Measurements from ENCODE around the gene GJB3. TPM values are rescaled to one million over a fixed set of nuclear protein-coding genes. Genes with fewer than 3 reads are reported as not detected.
"Not testable (repeated sequence)": the region's sequence is repeated elsewhere in the genome, so short reads cannot be mapped to it uniquely, and the experiment has no call there.

GJB3 gene
- polyA plus RNA-seq, 6 donors from 2014 or later, result not detected

DNA sequence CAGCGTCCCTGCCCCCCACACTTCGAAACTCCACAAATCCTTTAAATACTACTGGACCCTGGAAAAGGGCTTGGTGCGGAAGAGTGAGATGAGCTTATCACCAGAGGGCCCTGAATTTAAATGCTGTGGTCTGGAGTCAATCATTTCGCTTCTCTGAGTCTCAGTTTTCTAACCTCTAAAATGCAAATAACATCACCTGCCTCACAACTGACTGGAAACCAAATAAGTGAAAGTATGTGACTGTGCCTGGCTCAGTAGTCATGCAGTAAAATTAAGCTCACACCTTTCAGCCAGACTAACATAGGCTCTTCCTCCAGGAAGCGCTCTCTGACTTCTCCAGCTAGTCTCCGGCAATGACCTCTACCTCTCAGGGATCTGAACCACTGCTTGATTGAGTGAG lies 16.0 kb downstream of the GJB3 start:
- ATAC-seq (ENCODE audit: low read depth in 2 of 2) (no peak), DNase-seq (no peak)
- Mint-ChIP-seq H3K27ac (peak overlapping the region in 1 of 6 donors; percentile 59), H3K27me3 (peaks cover 6 to 11% (median 10%) of the 10 kb centered on the region in 3 donors), H3K4me1 (peaks cover 5 to 11% (median 7%) of the 10 kb centered on the region in 3 donors), H3K9me3 (no peaks in the 10 kb centered on the region), H3K36me3 (no peaks in the 10 kb centered on the region), H3K4me3 (no peak overlapping the region)

DNA sequence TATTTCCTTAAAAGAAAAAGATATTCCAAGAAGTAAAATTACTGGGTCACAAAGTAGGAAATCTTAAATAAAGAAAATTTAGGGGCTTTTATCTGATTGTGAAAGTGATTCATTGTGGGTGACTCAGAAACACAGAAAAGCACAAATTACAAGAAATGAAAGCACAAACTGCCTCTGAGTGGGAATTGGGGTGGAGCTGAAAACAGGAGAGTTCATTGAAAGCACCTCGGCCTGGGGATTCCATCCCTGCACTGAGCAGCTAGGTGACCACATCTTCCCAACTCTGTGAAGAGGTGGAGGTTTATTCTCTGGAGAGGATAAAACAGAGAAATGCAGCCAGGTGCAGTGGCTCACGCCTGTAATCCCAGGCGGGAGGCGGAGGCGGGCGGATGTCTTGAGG lies 19.2 kb downstream of the GJB3 start:
- H3K36me3 Mint-ChIP-seq, result peaks cover 0 to 10% of the 10 kb centered on the region in 2 donors
- H3K9me3 Mint-ChIP-seq, result peaks cover 0 to 11% (median 3%) of the 10 kb centered on the region in 7 donors
- ATAC-seq (ENCODE audit: low read depth in 2 of 2), result no peak
- H3K27ac Mint-ChIP-seq, result peak overlapping the region in 2 of 6 donors; percentile 8 to 42
- no peak for DNase-seq
- peaks cover 0 to 8% (median 0%) of the 10 kb centered on the region in 3 donors for H3K27me3 Mint-ChIP-seq
- no peak overlapping the region for H3K4me3 Mint-ChIP-seq
- no peaks in the 10 kb centered on the region for H3K4me1 Mint-ChIP-seq

DNA sequence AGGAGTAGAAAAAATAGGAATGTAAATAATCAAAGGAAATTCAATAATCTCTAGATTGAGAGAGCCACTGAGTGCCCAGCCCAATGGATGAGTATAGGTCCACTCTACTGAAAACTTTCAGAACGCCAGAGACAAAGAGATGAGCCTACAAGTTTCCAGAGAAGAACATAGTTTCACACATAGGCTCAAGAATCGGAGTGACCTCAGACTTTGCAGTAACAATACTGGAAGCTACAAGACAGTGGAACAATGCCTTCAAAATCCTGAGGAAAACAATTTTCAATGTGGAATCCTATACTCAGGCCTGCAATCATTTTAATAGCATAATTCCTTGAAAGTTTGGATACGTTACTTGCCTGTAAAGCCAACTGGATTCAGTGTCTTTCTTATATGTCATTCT lies 22.8 kb downstream of the GJB3 start:
- peaks cover 0 to 17% of the 10 kb centered on the region in 2 donors for H3K36me3 Mint-ChIP-seq
- DNase-seq (no peak), ATAC-seq (ENCODE audit: low read depth in 2 of 2) (no peak)
- no peak overlapping the region for H3K4me3 Mint-ChIP-seq
- no peaks in the 10 kb centered on the region for H3K4me1 Mint-ChIP-seq
- peaks cover 0 to 11% (median 3%) of the 10 kb centered on the region in 7 donors for H3K9me3 Mint-ChIP-seq
- no peaks in the 10 kb centered on the region for H3K27me3 Mint-ChIP-seq
- no peak overlapping the region for H3K27ac Mint-ChIP-seq

DNA sequence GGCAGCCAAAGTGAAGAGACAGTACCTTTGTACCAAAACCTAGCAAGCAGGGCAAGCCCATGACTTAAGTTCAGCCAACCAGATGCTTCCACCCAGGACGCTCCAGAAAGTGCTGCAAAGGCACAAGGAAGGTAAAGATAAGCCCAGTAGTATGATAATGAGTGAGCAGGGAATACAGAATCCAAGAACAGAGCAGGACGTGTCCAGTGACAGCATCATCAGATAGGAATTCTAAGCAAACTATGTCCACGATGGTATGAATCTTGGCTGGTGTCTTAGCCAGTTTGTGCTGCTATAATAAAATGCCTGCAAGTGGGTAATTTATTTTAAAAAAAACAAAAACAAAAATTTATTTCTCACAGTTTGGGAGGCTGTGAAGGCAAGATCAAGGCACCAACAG lies 25.4 kb downstream of the GJB3 start:
- H3K4me1 Mint-ChIP-seq, result peaks cover 0 to 12% (median 5%) of the 10 kb centered on the region in 3 donors

DNA sequence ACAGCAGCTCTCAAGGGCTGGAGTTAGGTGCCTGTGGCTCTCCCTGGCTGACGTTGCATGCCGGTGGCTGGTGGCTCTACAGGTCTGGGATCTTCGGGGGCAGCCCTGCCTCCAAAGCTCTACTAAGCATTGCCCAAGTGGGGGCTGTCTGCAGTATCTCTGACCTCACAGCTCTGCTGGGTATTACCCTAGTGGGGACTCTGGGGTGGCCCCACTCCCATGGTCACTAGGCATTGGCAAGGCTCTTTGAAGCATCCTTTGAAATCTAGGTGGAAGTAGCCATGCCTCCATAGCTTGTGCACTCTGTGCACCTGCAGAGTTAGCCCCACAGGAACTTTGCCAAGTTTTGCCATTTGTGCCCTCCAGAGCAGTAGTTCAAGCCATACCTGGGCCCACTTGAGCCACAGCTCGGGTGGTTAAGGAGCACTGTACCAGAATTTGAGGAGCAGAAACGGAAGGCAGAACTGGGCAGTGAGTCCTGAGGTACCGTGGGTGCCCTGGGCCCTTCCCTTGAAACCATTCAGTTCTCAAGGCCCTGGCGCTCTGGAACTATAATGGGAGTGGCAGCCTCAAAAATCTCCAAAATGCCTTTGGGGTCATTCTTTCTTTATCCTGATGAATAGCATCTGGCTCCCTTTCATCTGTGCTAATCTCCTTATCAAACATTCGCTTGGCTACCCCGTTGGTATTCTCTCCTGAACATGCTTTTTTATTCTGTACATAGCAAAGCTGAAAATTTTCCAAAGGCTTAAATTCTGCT lies 27.2 kb downstream of the GJB3 start:
- DNase-seq (no peak), ATAC-seq (ENCODE audit: low read depth in 2 of 2) (no peak)
- H3K27me3 Mint-ChIP-seq, result peaks cover 0 to 6% (median 0%) of the 10 kb centered on the region in 3 donors
- no peak overlapping the region for H3K27ac Mint-ChIP-seq
- H3K4me3 Mint-ChIP-seq, result no peak overlapping the region
- H3K36me3 Mint-ChIP-seq, result peaks cover 12 to 17% of the 10 kb centered on the region in 2 donors
- peaks cover 4 to 14% (median 8%) of the 10 kb centered on the region in 7 donors for H3K9me3 Mint-ChIP-seq
- H3K4me1 Mint-ChIP-seq, result peaks cover 0 to 12% (median 5%) of the 10 kb centered on the region in 3 donors

More for the DNA sequence above, 25.4 kb downstream of the GJB3 start:
- H3K36me3 Mint-ChIP-seq, result peaks cover 12 to 17% of the 10 kb centered on the region in 2 donors
- no peak for ATAC-seq (ENCODE audit: low read depth in 2 of 2)
- DNase-seq, result no peak
- peak overlapping the region in 1 of 6 donors; percentile 64 for H3K27ac Mint-ChIP-seq
- no peak overlapping the region for H3K4me3 Mint-ChIP-seq
- H3K27me3 Mint-ChIP-seq, result peaks cover 0 to 6% (median 0%) of the 10 kb centered on the region in 3 donors
- H3K9me3 Mint-ChIP-seq, result peaks cover 4 to 17% (median 8%) of the 10 kb centered on the region in 7 donors

DNA sequence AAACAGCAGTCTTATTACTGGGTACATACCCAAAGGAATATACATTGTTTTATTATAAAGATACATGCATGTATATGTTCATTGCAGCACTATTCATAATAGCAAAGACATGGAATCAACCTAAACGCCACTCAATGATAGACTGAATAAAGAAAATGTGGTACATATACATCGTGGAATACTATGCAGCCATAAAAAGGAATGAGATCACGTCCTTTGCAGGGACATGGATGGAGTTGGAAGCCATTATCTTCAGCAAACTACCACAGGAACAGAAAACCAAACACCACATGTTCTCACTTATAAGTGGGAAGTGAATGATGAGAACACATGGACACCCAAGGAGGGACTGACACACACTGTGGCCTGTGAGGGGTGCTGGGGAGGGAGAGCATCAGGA lies 29.8 kb downstream of the GJB3 start:
- not testable (repeated sequence) for DNase-seq; H3K9me3 Mint-ChIP-seq; H3K27me3 Mint-ChIP-seq; ATAC-seq (ENCODE audit: low read depth in 2 of 2); H3K4me3 Mint-ChIP-seq
- peak overlapping the region in 2 of 6 donors; percentile 21 to 23 for H3K27ac Mint-ChIP-seq
- H3K36me3 Mint-ChIP-seq, result peaks cover 6 to 12% of the 10 kb centered on the region in 2 donors
- H3K4me1 Mint-ChIP-seq, result peaks cover 0 to 12% (median 5%) of the 10 kb centered on the region in 3 donors

DNA sequence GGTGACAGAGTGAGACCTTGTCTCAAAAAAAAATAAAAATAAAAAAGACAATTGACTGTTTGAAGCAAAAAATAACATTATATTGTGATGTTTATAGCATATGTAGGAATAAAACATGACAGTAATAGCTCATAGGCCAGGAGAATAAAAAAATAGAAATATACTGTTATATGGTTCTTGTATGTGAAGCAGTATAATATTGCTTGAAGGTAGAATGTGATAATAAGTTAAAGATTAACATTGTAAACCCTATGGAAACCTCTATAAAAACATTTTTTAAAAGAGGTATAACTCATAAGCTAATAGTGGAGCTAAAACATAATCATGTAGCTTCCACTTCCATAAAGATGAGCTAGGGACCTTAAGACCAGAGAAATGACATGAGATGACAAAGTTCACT lies 35.3 kb downstream of the GJB3 start:
- peaks cover 0 to 3% (median 0%) of the 10 kb centered on the region in 7 donors for H3K9me3 Mint-ChIP-seq
- no peak for ATAC-seq (ENCODE audit: low read depth in 2 of 2)
- DNase-seq, result no peak
- H3K36me3 Mint-ChIP-seq, result no peaks in the 10 kb centered on the region
- peak overlapping the region in 1 of 8 donors; percentile 44 for H3K4me3 Mint-ChIP-seq
- no peaks in the 10 kb centered on the region for H3K27me3 Mint-ChIP-seq
- H3K4me1 Mint-ChIP-seq, result peaks cover 0 to under 1% (median 0%) of the 10 kb centered on the region in 3 donors
- no peak overlapping the region for H3K27ac Mint-ChIP-seq

DNA sequence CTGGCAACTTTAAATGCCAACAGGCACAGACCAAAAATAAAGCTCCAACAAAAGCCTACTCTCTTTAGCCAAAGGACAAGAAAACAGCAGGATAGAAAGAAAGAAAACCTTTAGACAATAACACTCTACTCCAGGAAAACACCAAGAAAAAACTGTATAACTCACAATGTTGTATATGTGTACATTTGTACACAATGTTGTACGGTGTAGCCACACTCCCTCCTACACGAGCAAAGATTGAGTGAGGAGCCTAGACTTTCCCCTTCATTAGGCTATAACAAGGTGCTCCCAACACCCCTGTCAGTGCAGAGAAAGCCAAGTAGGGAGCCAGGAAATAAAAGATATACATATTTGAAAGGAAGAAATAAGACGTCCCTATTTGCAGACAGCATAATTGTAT lies 35.8 kb downstream of the GJB3 start:
- no peaks in the 10 kb centered on the region for H3K36me3 Mint-ChIP-seq
- no peak for DNase-seq
- H3K9me3 Mint-ChIP-seq, result peaks cover 0 to 3% (median 0%) of the 10 kb centered on the region in 7 donors
- H3K4me1 Mint-ChIP-seq, result peaks cover under 1 to 5% (median 4%) of the 10 kb centered on the region in 3 donors
- no peak overlapping the region for H3K27ac Mint-ChIP-seq
- no peaks in the 10 kb centered on the region for H3K27me3 Mint-ChIP-seq
- peak overlapping the region in 1 of 8 donors; percentile 44 for H3K4me3 Mint-ChIP-seq
- no peak for ATAC-seq (ENCODE audit: low read depth in 2 of 2)

DNA sequence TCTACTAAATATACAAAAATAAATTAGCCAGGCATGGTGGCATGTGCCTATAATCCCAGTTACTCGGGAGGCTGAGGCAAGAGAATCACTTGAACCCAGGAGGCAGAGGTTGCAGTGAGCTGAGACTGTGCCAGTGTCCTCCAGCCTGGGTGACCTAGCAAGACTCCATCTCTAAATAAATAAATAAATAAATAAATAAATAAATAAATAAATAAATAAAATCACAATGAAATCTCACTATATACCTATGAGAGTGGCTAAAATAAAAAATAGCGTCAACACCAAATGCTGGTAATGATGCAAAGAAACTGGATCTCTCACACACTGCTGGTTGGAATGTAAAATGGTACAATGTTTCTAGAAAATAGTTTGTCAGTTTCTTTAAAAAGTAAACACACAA lies 37.8 kb downstream of the GJB3 start:
- H3K4me3 Mint-ChIP-seq; H3K36me3 Mint-ChIP-seq; H3K27ac Mint-ChIP-seq; ATAC-seq (ENCODE audit: low read depth in 2 of 2); H3K9me3 Mint-ChIP-seq; H3K27me3 Mint-ChIP-seq; DNase-seq; H3K4me1 Mint-ChIP-seq: not testable (repeated sequence)

DNA sequence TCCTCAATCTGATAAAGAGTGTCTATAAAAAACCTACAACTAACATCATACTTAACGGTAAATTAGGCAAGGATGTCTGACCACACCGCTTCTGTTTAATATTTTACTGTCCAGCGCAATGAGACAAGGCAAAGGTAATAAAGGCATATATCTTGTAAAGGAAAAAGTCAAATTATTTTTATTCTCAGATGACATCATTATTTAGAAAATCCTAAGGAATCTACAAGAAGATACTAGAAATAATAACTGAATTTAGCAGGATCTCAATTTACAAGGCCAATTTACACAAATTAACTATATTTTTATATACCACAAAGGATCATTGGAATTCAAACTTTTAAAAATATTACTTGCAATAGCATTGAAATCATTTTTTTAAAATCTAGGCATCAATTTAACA lies 41.2 kb downstream of the GJB3 start:
- H3K27ac Mint-ChIP-seq, result peak overlapping the region in 1 of 6 donors; percentile 18
- no peaks in the 10 kb centered on the region for H3K36me3 Mint-ChIP-seq
- peaks cover 7 to 10% (median 9%) of the 10 kb centered on the region in 3 donors for H3K4me1 Mint-ChIP-seq
- DNase-seq (no peak), ATAC-seq (ENCODE audit: low read depth in 2 of 2) (no peak)
- peaks cover 0 to 5% (median 0%) of the 10 kb centered on the region in 7 donors for H3K9me3 Mint-ChIP-seq
- H3K4me3 Mint-ChIP-seq, result no peak overlapping the region
- no peaks in the 10 kb centered on the region for H3K27me3 Mint-ChIP-seq

DNA sequence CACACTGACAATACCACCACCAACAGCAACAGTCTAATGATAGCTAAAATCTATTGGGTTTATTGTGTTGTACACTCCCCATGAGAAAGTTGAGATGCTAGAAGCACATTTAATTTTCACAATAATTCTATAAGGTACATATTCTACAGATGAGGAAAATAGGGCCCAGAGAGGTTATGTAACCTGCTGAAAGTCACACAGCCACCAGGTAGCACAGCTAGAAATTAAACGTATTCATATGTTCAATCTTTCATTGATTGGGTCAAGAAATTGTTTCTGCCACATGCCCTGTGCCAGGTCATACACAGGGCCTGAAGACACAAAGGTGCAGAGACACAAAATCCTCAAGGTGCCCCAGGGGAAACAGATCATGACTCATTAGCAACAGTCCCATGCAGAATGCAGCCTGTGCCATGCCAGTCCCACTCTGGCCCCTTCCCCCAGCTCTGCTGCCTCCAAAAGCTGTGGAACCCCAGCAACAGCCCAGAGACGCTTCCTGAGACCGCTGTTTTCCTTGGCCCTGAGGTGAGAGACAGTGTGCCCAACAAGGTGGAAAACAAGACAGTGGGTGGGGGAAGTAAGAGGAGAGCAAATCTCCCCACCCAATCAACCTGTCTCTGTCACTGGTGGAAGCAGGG lies 43.9 kb downstream of the GJB3 start:
- peaks cover 0 to 5% (median 0%) of the 10 kb centered on the region in 7 donors for H3K9me3 Mint-ChIP-seq
- no peak for ATAC-seq (ENCODE audit: low read depth in 2 of 2)
- H3K36me3 Mint-ChIP-seq, result no peaks in the 10 kb centered on the region
- H3K27ac Mint-ChIP-seq, result no peak overlapping the region
- DNase-seq, result no peak
- peaks cover 11 to 13% (median 13%) of the 10 kb centered on the region in 3 donors for H3K4me1 Mint-ChIP-seq
- no peaks in the 10 kb centered on the region for H3K27me3 Mint-ChIP-seq
- no peak overlapping the region for H3K4me3 Mint-ChIP-seq

DNA sequence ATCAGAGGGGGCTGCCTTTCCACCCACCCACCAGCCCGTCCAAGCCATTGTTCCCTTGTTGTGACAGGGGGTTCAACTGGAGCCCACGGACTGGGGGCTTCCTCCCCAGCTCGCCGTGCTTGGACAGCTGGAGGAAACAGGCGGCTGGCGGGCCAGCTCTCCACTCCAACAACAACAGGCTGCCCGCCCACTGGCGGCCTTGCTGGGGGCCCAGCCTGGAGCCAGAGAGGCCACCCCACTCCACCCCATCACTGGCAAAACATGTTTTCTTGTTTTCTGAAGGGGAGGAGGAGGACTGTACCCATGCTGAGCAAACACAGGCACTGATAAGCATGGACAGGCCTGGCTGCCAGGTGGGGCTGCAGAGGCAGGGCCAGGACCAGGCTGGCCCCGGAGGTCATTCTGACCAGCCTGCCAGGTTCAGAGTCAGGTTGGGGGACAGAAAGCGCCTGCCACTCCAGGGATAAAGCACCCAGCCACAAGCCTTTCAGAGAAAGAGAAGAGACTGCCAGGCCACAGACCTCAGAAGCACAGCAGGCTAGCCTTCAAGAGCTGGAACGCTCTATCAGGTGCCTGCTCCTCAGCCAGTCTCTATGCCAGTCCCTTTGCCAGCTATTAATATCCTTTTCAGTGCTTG lies 44.6 kb downstream of the GJB3 start:
- ATAC-seq (ENCODE audit: low read depth in 2 of 2) (no peak), DNase-seq (no peak)
- Mint-ChIP-seq H3K4me1 (peaks cover 11 to 13% (median 13%) of the 10 kb centered on the region in 3 donors), H3K27me3 (no peaks in the 10 kb centered on the region), H3K27ac (no peak overlapping the region), H3K36me3 (no peaks in the 10 kb centered on the region), H3K9me3 (peaks cover 0 to 3% (median 0%) of the 10 kb centered on the region in 7 donors), H3K4me3 (no peak overlapping the region)

DNA sequence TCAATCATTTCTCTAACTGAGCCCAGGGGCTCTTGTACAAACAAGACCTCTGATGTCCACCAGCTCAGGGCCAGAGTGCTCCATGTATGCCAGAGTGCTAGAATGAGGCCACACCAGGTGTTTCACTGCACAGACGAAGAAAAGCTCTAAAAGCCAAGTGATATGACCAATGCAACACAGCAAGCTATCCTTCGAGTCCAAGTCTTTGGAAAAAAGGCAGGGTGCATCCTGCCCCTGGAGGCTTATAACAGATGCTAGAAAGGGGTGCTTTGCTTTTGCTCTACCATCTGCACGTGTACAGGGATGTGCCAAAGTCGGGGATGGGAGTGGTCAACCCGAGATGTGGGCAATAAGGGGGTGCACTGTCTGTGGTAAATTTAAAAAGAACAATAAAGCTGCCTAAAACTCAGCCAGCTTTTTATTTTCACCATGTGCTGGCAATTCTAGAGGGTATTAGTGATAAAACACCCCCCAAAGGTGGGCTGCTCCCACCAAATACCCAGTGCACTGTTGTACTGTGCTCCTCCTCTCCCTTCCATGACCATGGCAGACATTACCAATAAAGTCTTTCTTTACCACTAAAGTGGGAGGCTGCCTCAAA lies 46.4 kb downstream of the GJB3 start:
- Mint-ChIP-seq H3K36me3 (no peaks in the 10 kb centered on the region), H3K9me3 (peaks cover 0 to 3% (median 0%) of the 10 kb centered on the region in 7 donors), H3K4me3 (no peak overlapping the region), H3K27me3 (no peaks in the 10 kb centered on the region), H3K4me1 (peaks cover 3 to 7% (median 4%) of the 10 kb centered on the region in 3 donors), H3K27ac (no peak overlapping the region)
- DNase-seq, result no peak
- ATAC-seq (ENCODE audit: low read depth in 2 of 2), result no peak

All from naive B cell (primary cell).